PC-3 (cell line): ENCODE measurements around the gene DEFB114.

Experiments
- EZH2 ChIP-seq: fragments of 300-600 bp; sonication (generic); IDR thresholded peaks from one replicate; pipeline ENCODE4 v1.6.1; 2017; ENCODE audit warnings: antibody characterized with exemption, mild to moderate bottlenecking, low read length; ENCODE audit not compliant: unreplicated experiment
- TF ChIP-seq, protein P1 (sequence below): fragments of 300-600 bp; sonication (generic); conservative IDR thresholded peaks from 2 replicates; pipeline ENCODE4 v1.5.1; 2017; ENCODE audit warnings: antibody characterized with exemption, low read depth, mild to moderate bottlenecking, low read length

- TF ChIP-seq, protein P1, sequence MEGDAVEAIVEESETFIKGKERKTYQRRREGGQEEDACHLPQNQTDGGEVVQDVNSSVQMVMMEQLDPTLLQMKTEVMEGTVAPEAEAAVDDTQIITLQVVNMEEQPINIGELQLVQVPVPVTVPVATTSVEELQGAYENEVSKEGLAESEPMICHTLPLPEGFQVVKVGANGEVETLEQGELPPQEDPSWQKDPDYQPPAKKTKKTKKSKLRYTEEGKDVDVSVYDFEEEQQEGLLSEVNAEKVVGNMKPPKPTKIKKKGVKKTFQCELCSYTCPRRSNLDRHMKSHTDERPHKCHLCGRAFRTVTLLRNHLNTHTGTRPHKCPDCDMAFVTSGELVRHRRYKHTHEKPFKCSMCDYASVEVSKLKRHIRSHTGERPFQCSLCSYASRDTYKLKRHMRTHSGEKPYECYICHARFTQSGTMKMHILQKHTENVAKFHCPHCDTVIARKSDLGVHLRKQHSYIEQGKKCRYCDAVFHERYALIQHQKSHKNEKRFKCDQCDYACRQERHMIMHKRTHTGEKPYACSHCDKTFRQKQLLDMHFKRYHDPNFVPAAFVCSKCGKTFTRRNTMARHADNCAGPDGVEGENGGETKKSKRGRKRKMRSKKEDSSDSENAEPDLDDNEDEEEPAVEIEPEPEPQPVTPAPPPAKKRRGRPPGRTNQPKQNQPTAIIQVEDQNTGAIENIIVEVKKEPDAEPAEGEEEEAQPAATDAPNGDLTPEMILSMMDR: no peak
- no peak for TF ChIP-seq EZH2
Measured at GRCh38 chr6:50007819-50008218, 43.9 kb upstream of the DEFB114 start.
